GM19372 (cell line): ENCODE measurements around the gene RING1.

ENCODE experiments used
- ATAC-seq: cut with Tn5 transposase; IDR thresholded peaks from one replicate; pipeline ENCODE4 v1.9.1; 2021; ENCODE audit warnings: mild to moderate bottlenecking, low read depth, moderate library complexity; ENCODE audit not compliant: unreplicated experiment

The RING1 gene

DNA sequence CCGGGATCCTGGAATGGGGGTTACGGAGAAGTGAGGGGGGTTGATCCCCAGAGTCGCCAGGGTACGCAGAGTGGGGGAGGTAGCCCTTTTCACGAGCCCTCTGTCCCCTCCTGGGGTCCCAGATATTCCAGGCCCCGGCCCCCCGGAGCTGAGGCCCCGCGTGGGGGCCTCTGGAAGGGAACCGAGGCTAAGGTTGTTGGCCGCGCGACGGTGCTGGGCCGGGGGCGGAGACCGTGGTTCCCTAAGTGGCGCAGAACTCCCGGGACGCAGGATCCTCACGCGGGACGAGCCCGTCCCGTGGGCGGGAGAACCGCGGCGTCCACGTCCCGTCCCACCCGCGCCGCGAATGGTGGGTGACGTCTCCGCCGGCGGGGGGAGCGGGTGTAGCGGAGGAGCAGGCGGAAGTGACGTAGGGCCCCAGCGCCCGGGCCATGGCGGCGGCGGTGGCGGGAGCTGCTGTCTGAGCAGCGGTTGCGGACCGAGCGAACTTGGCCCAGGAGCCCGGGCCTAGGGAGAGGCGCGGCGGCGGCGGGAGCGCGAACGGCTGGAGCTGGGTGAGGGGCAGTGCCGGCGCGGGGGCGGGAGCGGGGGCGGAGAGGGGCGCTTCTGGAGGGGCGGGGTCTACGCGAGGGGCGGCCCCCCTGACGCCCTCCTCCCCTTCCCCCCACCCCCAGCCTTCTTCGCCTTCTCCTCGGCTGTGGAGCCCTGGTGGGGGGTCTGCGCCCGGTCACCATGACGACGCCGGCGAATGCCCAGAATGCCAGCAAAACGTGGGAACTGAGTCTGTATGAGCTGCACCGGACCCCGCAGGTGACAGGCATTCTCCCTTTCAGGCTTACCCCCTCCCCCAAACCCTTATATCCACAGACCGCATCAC is at the start of gene RING1:
Gene RING1, plus strand, starts transcription at position 410 of the 877 bp plus-strand sequence. Its CDS starts 323 bp downstream, at position 733.
- peak; percentile 61 for ATAC-seq

- no peak for ATAC-seq
Observed at GRCh38 chr6:33160096-33160495, 48.2 kb upstream of the RING1 start.

DNA sequence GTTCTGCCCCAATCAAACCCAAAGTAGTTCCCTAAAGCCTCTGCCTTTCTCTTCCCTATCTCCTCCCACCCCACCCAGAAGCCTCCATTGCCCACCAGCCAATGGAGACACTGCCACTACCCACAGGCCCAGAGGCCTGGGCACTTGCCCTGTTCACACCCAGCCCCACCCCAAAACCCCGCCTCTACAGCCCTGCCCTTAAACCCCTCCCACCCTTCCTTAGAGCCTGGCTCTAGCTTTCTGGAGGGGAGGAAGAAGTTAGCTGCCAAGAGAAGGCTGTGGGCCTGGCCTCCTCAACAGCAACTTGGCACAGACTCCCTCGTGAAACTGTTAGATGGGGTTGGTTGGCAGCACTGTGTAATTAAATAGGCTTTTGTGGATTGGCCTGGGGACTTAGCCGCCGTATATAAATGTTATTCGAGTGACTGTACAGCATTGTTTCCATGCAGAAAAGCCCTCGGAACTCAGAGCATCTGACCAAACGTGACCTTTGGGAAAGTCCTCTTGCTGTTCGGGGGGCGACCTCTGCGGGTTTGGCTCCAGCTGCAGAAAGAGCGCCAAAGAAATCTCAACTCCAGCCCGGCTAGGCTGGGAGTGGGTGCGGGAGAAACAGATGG is 47.5 kb upstream of the RING1 start:
- ATAC-seq = no peak

DNA sequence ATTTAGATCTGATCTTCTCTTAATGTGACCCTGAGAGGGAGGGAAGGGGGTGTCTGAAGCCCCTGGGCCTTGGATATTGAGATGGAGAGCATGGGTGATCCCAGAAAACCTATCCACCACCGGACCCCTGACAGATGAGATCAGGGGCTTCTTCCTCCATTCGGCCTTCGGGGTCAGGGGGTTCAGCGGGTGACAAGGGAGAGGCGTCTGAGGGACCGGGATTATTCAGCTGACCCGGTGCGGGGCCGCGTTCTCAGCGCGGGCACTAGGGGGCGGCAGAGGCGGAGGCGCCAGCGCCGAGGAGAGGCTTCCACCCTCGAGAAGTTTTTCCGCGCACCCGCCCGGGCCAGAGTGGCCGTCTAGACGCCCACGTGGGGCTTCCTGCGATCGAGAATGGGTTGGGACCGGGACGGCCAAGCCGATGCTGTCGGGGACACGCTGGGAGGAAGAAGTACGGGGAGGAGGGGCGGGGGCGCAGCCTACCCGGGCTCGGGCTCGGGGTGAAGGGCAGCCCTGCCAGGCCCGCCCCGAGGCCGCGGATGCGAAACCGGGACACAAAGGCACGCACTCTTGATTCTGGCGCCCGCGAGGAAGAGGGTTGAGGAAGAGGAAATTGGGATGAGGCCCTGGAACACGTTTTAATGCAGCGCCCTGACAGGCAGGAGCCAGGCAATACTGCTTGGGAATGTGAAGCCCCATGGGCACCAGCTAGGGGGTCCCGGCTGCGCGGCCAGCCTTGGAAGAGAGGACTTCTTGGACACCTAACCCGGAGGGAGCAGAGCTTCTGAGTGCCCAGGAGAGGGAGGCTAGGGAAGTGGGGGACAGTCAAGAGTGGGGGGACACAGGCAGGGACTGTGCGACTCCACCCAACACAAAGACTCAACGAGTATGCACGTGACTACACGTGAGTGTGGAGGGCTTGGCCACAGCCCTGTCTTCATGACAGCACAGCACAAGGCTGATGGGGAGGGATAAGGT is 46.7 kb upstream of the RING1 start:
- ATAC-seq = no peak

DNA sequence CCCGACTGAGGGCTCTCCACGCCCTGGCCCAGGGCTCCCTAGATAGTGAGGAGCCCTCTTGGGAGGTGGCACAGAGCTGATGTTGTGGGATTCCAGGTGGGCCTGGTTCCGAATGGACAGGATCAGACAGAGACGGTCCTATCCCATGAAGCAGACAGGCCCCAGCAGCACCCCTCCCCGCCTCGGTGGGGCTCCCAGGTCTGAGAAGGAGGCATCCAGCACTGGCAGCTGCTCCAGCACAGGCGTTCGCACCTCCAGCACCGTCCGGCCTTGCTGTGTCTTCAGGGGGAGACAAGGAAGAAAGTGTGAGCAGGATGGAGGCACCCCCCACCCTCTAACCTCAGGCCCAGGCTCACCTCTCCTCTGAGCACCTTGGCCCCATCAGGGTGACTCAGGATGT is 44.8 kb upstream of the RING1 start:
- ATAC-seq = no peak

- no peak for ATAC-seq
Observed at GRCh38 chr6:33164176-33164575, 44.1 kb upstream of the RING1 start.

- no peak for ATAC-seq
Observed at GRCh38 chr6:33164665-33165373, 43.5 kb upstream of the RING1 start.

GRCh38 chr6:33165581-33166258 is 42.6 kb upstream of the RING1 start:
- ATAC-seq = no peak

GRCh38 chr6:33166363-33166762 is 41.9 kb upstream of the RING1 start:
- no peak for ATAC-seq

- no peak for ATAC-seq
Observed at GRCh38 chr6:33166811-33167210, 41.5 kb upstream of the RING1 start.

DNA sequence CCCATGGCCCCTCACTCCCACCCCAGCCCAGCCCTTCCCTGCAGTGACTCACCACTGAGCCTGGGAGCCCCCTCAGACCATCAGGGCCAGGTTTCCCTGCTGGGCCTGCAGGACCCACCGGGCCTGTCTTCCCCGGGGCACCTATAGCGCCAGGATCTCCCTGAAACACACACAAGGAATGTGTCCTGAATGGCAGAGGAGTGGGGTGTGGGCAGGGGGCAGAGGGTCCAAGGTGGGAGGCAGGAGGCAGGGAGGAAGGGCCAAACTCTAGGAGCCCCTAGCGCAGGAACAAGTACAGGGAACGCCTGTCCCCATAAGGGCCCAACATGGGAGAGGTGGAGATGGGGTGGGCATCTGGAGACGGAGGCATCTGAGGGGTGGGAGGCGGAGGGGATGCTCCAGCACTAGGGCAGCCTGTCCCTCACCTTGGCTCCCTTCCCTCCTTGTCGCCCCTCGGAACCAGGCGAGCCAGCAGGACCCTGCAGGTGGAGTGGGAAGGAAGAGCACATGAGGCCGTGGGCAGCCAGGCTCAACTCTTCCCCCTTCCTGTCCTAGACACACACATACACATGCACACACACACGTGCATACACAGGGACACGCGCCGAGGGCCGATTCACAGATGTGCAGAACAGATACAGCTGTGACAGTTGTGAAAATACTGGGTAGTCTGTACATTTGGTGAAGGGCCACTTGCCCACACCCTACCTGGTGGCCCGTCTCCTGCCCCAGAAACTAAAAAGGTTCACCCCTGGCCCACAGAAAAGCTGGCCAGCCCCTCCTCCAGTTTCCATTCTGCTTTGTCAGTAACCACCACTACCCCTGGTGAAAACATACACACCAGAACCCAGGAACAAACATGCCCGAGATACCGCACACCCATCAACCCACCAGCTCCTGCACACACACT is 40.7 kb upstream of the RING1 start:
- no peak for ATAC-seq

DNA sequence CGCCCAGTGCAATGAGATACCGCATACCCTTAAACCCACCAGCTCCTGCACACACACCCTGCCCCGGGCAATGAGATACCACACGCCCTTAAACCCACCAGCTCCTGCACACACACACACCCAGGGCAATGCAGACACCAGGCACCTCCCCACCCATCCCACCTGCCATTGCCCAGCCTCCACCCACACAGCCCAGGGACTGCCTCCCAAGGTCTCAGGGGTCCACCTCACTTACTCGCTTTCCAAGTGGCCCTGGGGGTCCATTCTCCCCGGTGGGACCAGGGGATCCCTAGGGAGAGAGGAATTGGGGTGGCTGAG is 40.1 kb upstream of the RING1 start:
- ATAC-seq = no peak

DNA sequence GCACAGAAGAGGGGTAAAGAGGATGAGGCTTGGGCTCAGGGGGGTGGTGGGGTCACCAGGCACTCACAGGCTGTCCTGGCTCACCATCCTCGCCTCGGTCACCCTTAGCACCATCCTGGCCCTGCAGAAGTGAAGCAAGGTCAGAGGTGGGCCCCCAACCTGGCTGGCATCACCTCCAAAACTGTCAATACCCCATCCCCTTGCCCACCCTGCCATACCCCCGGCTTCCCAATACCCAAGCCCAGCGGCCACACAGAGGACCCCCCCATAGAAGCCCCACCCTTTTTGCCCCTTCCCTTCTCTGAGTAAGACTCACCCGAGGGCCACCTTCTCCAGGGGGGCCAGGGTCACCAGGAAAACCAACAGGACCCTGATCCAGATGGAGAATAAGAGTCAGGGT is 39.7 kb upstream of the RING1 start:
- no peak for ATAC-seq

- ATAC-seq = no peak
Observed at GRCh38 chr6:33169291-33170175, 38.8 kb upstream of the RING1 start.

DNA sequence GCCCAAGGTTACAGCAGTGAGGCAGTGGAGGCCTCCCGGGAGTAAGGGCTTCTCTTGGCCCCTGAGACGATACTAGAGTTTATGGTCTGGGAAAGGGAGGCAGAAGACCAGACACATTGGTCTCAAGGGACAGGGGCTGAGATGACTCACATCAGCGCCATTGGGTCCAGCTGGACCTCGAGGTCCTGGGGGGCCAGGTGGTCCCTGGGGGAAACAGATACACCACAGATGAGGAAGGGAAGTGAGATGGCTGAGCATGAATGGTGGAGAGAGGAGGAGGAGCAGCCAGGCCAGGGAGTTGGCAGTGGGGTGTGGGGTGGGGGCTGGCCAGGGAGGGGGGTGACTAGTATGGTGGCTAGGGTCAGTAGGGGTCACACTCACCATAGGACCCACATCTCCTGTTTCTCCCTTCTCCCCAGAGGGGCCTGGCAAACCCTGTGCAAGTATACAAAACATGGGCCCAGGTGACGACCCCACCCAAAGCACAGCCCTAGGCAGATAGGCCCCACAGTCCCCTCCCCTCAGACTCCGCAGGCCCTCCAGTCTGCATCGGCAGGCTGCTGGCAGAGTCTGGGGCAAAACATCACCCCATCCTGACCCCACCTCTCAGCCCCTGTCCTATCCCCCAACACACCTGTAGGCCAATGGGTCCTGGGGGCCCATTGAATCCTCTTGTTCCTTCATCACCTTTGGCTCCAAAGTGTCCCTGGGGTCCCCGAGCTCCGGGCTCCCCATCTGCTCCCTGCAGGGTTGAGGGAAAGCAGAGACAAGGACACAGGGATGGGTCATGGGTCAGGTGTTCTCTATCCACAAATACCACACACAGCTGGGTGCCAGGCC is 37.9 kb upstream of the RING1 start:
- ATAC-seq = no peak

DNA sequence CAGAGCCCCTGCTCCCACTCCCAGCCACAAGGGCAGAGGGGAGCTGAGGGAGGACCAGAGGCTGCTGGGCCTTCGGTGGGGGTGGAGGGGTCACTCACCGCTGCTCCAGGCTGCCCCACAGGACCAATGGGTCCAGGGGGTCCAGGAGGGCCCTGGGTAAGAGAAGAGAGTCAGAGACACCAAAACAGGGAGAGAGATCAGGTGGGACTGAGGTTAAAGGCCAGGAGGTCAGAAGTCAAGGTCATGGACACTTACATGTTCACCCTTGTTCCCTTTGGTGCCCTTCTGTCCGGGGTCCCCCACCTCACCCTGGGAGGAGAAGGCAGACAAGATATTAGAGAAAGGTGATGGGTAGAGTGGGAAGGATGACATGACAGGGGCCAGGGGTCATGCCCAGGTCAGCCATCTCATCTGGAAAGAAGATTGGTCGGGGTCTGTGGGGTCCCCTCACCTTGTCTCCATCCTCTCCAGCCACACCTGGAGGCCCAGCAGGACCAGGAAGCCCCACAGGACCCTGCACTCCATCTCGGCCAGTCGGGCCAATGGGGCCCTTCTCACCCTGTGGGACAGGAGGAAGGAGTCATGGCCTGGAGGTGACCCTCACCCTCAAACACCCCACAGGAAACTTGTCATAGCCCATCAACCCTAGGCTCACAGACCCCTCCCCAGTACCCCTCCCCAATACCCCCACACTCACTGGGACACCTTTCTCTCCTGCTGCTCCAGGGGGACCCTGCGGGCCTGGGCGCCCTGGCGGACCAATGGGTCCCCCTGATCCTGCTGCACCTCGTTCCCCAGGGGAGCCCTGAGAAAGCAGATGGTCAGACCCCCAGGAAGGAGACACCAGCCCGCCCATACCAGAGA is 37.1 kb upstream of the RING1 start:
- ATAC-seq = no peak
